NCI-H748 treated with DMSO at 0.1 percent for 48 hours (cell line): Measurements from ENCODE around the gene ENKUR.
"Not testable (repeated sequence)": the region's sequence is repeated elsewhere in the genome, so short reads cannot be mapped to it uniquely, and the experiment has no call there.

Source experiments
- DNase-seq: peaks from one replicate; lab custom pipeline; 2025; lab: John Stamatoyannopoulos, UW

Gene ENKUR

DNA sequence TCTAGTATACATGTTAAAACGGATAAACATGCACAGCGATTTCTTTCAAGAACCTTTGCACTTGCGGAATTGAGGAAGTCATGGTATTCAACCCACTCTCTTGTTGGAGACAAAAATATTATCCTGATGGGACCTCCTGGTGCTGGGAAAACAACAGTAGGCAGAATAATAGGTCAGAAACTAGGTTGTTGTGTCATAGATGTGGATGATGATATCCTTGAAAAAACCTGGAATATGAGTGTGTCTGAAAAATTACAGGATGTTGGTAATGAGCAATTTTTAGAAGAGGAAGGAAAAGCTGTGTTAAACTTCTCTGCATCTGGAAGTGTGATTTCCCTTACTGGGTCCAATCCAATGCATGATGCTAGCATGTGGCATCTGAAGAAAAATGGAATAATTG lies 7.3 kb upstream of the ENKUR start:
- no peak for DNase-seq

DNA sequence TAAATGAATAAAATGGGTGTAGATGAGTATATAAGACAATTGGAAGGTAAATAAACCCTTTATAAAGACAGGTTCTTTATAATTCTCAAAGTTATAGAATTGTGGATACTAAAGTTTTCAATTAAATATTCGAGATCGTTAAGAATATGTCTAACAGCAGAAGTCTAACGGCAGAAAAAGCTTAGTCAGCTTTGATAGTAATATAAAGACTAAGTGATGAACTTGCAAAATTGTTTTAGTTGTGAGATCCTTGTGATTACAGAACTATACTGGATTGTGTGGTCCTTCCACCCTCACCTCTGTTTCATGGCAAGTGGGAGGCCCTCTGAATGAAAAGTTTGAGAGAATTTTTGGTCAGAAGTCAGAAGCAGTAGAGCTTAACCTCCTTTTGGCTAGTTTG lies 2.7 kb upstream of the ENKUR start:
- no peak for DNase-seq

DNA sequence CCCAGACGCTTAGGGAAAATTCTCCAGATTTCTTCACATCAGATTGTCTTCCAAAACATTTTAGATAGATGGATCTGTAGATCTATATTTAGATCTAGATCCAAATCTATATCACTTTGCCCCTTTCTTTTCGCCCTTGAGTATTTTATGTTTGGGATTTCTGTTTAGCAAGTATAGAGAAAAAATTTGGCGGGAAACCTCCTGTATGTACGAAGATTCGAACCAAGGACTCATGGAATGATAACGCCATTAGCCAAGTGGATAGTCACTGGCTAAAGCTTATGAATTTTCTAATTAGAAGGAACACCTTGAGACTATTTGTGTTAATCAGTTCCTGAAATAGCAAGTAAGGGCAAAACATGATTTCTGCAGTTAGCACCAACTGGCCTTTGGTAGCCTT lies 1.7 kb upstream of the ENKUR start:
- no peak for DNase-seq

DNA sequence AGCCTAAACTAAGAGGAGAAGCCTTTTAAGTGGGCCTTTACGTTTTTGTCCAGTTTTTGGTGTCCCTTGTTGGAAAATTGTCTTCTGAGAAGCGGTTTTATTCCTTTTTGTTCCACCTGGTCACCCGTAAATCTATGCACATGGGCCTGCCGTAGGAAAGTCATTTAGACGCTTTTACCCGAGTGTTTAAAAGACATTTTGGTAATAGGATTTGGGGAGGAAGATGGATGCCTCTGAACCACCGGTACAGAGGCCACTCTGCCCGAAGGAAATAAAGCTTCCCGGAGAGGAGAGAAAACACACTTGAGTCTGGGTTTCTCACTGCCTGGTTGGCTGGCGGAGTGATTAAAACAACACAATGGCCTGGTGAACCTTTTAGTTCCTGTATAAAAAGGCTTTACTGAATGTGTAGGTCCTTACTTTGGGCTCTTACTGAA lies 1.2 kb upstream of the ENKUR start:
- no peak for DNase-seq

DNA sequence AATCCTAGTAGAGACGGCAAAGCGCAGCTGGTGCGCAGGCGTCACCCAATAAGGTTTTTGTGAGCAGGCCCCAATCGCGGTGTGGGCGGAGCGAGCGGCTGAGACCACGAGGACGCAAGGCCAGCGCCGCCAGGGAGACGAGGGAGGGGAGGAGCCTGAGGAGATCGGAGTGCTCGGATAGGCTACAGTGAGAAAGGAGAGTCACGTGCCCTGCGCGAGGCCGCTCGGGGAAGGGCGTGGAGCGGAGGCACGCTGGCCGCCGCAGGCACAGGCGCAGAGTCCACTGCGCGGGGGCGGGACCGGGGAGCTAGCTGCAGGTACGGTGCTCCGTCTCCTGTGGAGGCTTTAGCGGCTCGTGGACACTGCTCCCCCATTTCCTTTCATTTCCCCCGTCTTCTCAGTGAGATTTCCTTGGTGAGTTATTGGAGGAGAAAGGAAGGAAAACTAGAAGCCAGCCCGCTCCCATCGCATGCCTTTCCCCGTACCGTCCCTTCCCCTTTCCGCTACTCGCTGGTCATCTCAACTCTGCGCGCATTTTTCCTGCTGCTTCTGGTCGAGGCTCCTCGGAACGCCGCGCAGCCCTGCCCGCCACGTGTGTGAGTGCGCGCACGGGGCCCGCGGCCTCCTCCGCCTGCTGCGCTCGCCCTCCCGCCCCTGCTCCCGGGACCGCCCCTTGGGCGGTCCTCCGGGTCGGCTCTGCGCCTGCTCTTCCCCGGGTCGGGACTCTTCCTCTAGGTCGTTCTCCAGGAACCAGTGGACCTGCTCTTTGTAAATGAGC lies 607 bp upstream of the ENKUR start, which contains the start of gene THNSL1:
Gene THNSL1, plus strand, starts transcription at position 237 of the 778 bp plus-strand sequence. CDS start 6,612 bp downstream, outside the sequence.
- DNase-seq = peak; percentile 94

DNA sequence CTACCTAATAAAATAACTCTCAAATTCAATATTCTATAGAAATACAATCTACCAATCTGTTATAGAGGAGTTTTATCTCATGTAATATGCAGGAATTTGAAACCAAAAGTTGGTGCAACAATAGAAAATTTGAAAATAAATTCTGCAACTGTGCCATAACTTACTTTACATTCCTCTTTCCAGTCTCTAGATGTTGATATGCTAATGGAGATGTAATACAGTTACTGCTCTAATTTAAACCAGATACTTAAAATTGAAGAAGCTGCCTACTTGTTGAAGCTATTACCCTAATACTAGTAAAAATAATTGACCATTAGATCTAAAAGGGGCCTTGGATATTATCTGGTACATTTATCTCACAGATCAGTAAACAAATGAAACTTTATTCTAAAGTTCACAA lies 1.4 kb downstream of the ENKUR start:
- DNase-seq = no peak

DNA sequence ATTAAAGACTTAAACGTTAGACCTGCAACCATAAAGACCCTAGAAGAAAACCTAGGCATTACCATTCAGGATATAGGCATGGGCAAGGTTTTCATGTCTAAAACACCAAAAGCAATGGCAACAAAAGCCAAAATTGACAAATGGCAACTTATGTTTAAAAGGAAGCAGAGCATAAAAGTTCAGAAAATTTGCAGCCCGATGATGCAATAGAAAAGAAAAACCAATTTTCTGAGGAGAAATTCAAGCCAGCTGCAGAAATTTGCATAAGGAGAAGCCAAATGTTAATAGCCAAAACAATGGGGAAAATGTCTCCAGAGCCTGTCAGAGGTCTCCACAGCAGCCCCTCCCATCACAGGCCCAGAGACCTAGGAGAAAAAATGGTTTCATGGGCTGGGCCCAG lies 4.4 kb downstream of the ENKUR start:
- DNase-seq = not testable (repeated sequence)

DNA sequence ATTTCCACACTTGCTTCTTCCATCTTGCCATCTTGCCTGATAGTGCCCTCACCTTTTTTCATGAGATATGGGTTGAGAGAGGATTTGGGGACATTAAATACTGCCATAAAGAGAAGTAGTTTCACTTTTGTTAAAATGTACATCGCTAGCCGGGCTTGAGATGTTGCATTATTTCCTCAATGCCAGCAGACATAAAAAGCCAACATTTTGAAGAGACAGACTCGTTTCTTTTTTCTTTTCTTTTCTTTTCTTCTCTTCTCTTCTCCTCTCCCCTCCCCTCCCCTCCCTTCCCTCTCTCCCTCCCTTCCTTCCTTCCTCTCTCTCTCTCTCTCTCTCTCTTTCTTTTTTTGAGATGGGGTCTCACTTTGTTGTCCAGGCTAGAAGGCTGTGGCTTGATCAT lies 17.9 kb downstream of the ENKUR start:
- no peak for DNase-seq

DNA sequence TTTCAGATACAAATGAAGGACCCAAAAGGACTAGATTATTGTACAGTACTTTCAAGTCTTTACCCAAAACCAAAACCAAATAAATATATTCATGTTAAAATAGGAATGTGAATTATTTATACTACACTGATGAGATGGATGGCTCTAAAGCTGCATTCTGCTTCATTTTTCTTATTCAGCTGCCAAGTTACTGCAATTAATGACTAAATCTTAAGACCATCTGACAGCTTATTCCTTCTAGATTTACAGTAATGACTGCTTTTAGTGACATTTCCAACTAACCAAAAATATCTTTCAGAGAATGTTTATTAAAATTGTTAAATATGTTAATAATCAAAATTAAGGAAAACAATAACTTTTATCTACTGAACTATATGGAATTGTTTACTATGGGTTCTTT lies 20.9 kb downstream of the ENKUR start:
- DNase-seq = no peak

DNA sequence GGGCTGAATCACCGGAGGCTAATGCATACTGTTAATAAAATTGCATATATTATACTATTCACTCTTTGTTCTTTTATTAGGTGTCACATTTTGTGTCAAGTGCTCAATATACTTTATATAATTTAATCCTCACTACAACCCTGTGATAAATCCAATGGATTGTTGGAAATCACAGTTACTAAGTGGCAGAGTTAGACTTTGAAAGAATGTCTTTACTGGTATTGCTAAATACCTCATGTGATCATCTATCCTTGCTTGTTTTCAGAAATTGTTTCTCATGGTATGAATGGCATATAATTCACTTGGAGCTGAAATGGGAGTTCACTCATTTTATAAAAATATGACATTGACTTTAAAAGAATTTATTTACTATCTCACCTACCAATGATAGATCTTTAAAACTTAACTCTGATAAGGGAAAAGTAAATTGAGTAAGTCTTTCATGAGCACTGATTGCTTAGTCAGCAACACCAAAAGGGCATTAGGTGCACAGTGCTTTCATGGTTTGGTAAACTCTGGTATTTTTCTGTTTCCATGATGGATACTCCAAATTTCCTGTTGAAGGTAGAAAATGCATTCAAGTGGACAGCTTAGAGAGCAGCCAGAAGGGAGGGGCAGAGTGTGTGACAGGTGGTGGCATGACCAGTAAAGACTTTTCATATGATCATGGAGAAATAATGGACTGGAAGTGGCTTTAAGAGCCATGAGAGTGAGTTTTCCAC lies 22.6 kb downstream of the ENKUR start:
- DNase-seq = no peak

DNA sequence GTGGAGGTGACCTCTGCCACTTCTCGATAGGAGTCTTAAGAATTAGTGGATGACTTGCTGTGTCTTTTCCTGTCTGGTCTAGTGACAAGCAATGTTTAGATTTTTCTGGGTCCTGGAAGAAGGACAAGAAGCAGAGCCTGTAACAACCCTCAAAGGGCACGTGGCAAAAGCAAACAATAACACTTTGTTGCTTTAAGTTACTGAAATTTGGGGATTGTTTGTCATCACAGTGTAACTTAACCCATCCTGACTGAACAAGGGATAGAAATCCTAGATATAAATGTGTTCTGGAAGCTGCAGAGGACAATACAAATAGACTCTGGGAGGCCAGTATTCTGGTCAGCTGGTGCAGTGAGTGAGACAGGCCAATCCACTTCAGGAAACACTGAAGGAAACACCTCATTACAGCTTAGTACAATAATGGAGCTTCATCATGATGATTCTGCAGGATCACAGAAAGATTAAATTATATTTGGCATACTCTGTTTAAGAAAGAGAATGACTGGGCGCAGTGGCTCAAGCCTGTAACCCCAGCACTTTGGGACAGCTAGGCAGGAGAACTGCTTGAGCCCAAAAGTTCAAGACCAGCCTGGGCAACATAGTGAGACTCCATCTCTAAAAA lies 23.3 kb downstream of the ENKUR start:
- DNase-seq = no peak

DNA sequence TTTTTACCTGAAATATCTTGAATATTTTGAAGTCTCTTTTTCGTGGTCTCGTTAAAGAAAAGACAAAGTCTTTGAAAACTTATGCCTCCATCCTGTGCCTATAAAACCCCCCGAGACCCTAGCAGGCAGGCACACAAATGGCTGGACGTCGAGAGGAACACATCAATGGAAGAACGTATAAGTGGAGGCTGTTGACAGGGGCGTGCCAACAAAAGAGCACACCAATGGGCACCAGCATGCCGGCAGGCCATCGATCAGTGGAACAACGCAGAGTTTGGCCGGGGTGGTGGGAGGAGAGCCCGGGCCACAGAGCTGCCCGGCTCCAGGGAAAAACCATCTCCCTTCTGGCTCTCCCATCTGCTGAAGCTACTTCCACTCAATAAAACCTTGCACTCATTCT lies 24.7 kb downstream of the ENKUR start:
- DNase-seq = no peak

DNA sequence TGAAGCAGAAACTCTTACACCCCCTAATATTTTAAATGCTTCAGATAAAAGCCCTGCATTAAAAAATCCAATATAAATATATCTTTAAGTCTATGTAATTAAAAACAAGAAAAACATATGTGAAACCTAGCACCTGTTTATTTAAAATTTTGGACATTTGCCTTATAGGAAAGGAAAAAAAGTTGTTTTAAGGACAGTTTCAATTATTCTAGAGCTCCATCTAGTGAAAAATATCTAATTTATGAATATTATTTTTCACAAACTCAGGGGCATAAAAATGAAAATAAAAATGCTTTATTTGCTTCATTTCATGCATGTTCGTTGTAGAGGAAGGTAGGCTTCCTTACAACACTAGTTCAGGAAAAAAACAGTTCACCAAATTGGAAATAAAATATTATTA lies 26.1 kb downstream of the ENKUR start:
- DNase-seq = no peak

DNA sequence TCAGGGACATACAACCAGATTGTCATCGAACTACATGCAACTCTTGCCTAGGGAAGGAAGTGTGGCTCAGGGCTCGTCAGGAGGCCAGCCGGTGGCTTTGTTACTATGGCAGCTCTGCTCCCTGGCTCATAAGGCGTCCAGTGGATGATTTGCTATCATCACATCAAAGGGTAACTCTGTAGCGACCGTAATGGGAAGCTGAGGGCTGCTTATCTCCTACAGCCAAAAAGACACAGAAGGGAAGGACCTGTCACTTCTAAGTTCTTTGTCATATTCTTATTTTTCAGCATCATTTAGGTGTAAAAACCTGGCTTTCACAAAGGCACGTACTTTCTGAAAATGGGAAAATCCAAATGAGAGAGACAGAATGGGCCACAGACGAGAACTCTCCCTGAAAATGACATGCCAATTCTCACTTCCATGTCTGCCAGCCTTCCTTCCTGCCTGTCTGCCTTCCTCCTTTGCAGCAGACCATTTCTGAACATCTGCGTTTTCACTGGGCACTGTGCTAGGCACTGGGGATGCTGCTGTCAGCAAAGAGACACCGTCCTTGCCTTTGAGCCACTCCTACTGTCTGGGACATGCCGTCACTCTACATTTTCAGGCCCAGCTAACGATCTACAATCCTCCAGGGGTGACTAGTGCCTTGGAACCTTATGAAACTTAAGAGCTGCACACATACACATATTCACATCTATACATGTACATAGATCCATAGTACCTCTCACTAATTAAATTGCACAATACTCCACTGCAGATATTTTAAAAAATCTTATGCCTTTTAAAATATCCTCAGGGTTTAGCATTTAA lies 26.9 kb downstream of the ENKUR start:
- DNase-seq = no peak

DNA sequence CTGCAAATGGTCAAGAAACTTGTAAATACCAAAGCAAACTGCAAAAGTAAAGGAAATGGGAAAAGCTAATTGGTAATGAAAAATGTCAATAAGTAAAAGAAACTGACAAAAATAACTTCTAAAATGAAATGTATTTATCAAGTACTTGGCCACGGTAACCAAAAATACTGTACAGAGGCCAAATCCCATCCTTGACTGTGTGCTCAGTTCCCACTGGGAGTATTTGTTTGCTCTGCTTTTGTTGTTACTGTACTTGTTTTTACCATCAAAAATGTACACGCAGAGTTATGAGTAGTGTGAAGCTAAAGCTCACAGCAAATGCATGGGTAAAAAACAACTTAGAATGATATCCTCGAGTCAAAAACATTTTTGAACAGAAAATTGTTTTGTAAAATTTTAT lies 31.1 kb downstream of the ENKUR start:
- DNase-seq = no peak

DNA sequence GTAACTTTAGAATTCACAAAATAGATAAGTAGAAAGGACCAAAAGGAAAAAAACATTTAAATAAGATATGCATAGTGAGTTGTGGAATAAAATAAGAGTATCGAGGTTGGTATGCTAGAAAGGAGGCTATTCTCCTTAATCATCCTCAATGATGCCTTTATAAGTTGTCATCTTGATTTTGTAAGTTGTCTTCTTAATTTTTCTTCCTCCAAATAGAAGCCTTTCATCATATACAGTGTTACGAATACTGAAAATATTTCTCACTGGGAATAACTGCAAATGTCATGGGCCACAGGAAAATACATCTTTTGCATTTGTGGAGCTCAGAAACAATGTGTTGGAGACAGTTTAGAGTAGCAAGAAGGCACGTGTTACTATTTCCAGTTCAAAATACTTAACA lies 32.0 kb downstream of the ENKUR start:
- DNase-seq = no peak

DNA sequence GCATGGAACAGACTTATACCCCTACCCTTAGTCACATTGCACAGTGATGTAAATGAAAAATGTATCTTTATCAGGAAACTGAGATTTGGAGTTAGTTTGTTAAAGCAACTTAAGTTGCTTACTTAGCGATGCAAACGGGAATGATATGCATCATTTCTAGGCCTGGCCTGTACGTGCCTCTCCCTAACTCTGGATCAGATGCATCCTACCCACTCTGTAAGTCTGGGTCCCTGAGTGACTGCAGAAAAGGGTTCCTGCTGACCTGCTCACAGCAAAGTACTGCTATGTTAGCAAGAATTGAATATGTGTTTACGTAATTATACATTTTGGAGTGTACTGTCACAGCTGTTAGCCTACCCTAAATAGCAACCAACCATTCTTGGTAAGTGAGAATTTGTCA lies 32.8 kb downstream of the ENKUR start:
- no peak for DNase-seq

DNA sequence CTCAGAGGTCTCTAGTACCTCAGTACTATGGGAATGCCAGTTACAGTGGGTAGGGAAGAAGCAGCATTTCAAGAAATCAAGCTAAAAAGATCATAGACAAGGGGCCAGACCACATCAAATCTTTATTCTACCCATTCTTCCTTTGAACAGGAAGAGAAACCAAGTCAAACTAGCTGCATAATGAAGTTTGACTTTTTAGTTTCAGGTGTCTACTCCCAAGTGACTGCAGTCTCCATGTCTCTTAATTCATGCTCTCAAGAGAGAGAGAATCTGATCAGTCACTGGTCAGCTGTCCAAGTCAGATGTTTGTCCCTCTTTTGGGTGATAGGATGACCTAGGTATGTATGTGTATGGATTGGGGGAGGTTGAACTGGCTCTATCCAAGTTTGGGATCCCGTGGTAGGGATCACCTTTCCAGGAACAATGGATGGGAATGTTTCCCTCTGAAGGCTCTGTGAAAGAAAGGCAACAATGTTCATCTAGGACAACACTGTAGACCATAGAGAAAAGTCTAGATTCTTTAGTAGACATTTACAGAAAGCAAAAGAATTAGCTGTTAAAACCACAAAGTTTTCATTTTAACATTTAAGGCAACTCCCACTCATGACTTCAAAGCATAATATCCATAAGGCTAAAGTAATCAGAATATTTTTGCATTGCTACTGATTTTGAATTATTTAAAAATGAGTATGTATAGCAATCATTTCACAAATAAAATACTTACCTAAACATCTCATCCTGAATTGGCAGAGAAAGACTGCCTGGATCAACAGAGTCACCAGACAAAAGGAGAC lies 33.4 kb downstream of the ENKUR start:
- DNase-seq = no peak

DNA sequence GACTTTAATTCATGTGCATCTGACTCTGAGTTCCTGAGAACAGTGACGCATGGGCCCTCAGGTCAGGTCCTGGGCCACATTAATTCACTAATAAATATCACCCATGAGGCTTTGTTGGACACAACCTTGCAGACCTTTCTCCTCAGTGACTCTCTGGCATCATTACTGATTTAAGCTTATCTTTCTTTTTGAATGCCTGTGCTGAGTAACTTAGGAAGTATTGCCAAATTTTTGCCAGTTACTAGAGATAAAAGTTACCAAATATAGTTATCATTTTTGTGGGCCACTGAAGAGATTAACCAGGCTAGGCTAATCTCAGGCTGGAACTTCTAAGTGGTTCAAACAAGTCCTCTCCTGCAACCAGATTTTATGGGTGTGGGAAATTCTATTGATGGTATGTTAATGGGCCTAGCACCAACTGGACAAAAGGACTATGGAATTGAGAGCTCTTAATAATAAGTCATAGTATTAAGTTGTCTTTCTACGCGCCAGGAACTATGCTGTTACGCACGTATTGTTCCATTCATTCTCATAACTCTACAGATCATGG lies 34.7 kb downstream of the ENKUR start:
- no peak for DNase-seq

DNA sequence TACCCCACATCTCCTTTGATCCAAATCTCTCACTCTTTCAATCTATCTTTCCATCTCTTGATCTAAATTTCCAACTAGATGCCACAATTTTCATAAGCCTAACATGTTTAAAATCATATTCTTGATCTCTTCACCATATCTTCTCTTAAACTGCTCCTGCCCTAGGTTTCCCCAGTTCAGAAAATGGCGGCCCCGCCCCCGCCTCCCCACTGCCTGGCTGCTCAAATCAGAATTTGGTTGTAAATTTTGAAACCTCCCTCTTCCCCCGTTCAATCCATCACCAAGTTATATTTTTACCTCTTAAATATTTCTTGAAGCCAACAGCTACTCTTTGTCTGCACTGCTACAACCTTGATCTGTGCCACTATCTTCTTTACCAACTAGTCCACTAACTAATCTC lies 36.3 kb downstream of the ENKUR start:
- no peak for DNase-seq

DNA sequence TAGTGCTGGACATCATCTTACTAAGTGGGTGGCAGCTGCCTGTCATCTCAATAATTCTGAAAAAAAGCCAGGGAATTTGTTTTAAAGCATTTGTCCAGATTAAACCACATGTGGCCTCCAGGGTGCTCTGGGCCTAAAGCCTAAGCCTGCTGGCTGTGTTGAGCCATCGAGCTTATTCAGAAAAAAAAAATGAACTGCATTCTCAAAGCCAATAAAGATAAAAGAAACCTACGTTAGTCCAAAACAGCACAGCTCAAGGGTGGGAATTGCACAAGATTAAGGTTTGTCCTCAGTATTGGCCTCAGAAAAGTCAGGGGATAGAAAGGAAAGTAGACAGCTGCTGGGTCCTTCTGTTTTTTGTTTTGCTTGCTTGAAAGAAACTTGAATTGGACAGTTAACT lies 41.0 kb downstream of the ENKUR start:
- no peak for DNase-seq
